Activated naive CD4-positive, alpha-beta T cell treated with anti-CD3 and anti-CD28 coated beads, Interleukin-2, amount 10 ng/mL, durations not matched to agents 7 days and 5 days (primary cell): ENCODE measurements around the gene CHPF.
A peak's percentile ranks its signal among the peaks of the same experiment; 100 is the strongest.

ENCODE experiments used
- CTCF ChIA-PET: fragments of 350-600 bp; sonication (Branson Sonifier 250); formaldehyde crosslinking; loops from one replicate; lab custom pipeline; 2021; ENCODE audit warnings: antibody characterized with exemption; lab: Charles Lee
- DNase-seq: peaks from one replicate; pipeline ENCODE4 v3.0.0-alpha.2; 2020
- H3K27ac Mint-ChIP-seq: one replicate; pipeline ENCODE4 v1.8.0; 2021; ENCODE audit warnings: mild to moderate bottlenecking, moderate library complexity, mixed read lengths
- H3K27me3 Mint-ChIP-seq: one replicate; pipeline ENCODE4 v1.8.0; 2021; ENCODE audit warnings: mild to moderate bottlenecking, mixed read lengths
- H3K36me3 Mint-ChIP-seq: one replicate; pipeline ENCODE4 v1.8.0; 2021; ENCODE audit warnings: mixed read lengths
- H3K4me1 Mint-ChIP-seq: one replicate; pipeline ENCODE4 v1.8.0; 2021; ENCODE audit warnings: mixed read lengths
- H3K4me3 Mint-ChIP-seq: one replicate; pipeline ENCODE4 v1.8.0; 2021; ENCODE audit warnings: mild to moderate bottlenecking, moderate library complexity, mixed read lengths
- H3K9me3 Mint-ChIP-seq: one replicate; pipeline ENCODE4 v1.8.0; 2021; ENCODE audit warnings: mixed read lengths

CHPF gene

GRCh38 chr2:219538956-219539788 is 4.4 kb downstream of the CHPF start:
- Mint-ChIP-seq H3K27ac (no peak overlapping the region), H3K27me3 (peaks cover 11% of the 10 kb centered on the region)
- no peak for DNase-seq

DNA sequence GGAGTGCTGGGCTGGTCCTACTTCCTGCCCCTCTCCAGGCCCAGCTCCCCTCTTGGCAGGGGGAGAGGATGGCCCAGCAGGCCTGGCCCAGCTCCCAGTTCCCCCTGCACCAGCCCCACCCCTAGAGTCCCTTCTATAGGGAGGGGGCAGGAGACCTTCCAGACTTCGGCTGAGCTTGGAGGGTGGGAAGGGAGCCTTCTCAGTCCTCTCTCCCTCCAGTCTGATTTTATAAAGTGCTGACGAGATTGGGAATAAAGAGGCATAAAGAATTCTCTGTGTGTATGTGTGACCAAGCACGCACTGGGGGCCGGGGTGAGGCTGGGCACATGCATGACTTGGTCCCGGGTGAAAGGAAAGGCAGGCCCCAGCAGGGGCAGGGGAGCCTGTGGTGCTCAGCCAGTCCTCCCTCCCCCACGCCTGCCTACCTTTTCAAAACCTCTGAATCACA is 5.1 kb downstream of the CHPF start:
- no peak for DNase-seq
- H3K27ac Mint-ChIP-seq: no peak overlapping the region
- peaks cover 14% of the 10 kb centered on the region for H3K4me1 Mint-ChIP-seq
- CTCF ChIA-PET: interaction anchor here (1.2 to 3.9 kb wide), 5 partner anchors 10 to 150 kb away, joined by 3 to 35 read pairs (median 8); a partner anchor contains a TSS
- H3K27me3 Mint-ChIP-seq: peaks cover 5% of the 10 kb centered on the region
- no peaks in the 10 kb centered on the region for H3K9me3 Mint-ChIP-seq
- no peak overlapping the region for H3K4me3 Mint-ChIP-seq
- H3K36me3 Mint-ChIP-seq: peaks cover 4% of the 10 kb centered on the region

More at GRCh38 chr2:219538956-219539788, 4.4 kb downstream of the CHPF start:
- CTCF ChIA-PET: interaction anchor here (1.1 to 3.9 kb wide), 8 partner anchors 9 to 163 kb away, joined by 3 to 72 read pairs (median 12); a partner anchor contains a TSS
- Mint-ChIP-seq H3K9me3 (no peaks in the 10 kb centered on the region), H3K4me3 (no peak overlapping the region), H3K4me1 (peaks cover 15% of the 10 kb centered on the region), H3K36me3 (peaks cover 4% of the 10 kb centered on the region)

DNA sequence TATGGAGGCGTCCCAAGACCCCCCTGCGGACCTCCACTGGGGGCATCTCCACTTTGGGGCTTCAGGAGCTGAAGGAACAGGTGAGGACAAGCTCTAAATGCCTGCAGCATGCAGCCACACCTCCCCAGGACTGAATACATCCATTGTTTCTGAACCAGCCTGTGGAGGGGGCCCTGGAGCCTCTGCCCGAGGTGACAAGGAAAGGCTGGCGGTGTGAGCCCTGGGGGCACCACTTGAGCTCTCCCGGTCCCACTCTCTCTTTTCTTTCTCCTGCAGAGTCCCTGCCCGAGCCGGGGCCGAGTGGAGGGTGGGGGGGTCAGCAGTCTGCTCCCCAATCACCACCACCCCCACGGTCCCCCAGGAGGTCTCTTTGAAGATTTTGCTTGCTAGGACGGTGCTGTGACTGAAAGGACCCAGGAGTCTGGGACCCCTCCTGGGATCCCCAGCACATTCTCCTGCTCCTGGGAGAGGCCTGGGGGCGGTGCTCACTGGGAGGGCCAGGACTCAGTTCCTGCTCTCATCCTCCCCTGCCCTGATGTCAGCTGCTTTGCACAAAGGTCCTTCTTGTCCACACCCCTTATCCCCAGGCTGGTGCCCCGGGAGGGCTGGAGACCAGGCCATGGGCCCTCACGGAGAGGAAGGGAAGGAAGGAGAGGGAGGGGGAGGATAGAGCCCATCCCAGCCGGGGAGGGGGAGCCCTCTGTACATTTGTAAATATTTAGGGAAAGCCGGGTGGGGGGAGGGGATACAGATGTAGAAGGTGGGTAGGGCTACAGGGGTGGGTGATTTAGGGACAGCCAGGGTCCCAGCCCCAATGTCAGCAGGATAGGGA is 5.7 kb downstream of the CHPF start:
- CTCF ChIA-PET: interaction anchor here (0.6 to 1.2 kb wide), 2 partner anchors 10 to 105 kb away, joined by 3 read pairs; no protein-coding TSS in a partner anchor
- Mint-ChIP-seq H3K27me3 (peaks cover 8% of the 10 kb centered on the region), H3K4me3 (no peak overlapping the region), H3K4me1 (peaks cover 13% of the 10 kb centered on the region), H3K27ac (no peak overlapping the region), H3K9me3 (no peaks in the 10 kb centered on the region), H3K36me3 (peaks cover 4% of the 10 kb centered on the region)
- DNase-seq: no peak

DNA sequence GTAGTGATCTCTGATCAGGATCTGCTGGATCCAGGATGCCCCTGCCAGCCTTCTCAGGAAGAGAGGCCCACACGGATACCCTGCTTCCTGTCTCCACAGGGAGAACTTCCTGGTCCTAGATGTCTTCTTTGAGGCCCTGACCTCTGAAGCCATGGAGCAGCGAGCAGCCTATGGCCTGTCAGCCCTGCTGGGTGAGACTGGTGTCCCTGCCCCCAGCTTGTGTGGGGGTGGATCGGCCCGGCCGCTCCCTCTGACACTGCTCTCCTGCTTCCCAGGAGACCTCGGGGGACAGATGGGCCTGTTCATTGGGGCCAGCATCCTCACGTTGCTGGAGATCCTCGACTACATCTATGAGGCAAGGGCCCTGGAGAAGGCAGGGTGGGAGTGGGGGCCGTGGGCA is 6.6 kb downstream of the CHPF start:
- Mint-ChIP-seq H3K27ac (no peak overlapping the region), H3K9me3 (no peaks in the 10 kb centered on the region), H3K4me3 (no peak overlapping the region), H3K27me3 (peaks cover 10% of the 10 kb centered on the region), H3K4me1 (peaks cover 4% of the 10 kb centered on the region), H3K36me3 (peaks cover 4% of the 10 kb centered on the region)
- CTCF ChIA-PET: no interaction called here
- no peak for DNase-seq

GRCh38 chr2:219536425-219536824 is 7.2 kb downstream of the CHPF start:
- CTCF ChIA-PET: no interaction called here
- H3K4me1 Mint-ChIP-seq: peaks cover 1% of the 10 kb centered on the region
- H3K27ac Mint-ChIP-seq: no peak overlapping the region
- peaks cover 15% of the 10 kb centered on the region for H3K27me3 Mint-ChIP-seq
- no peak overlapping the region for H3K4me3 Mint-ChIP-seq
- H3K9me3 Mint-ChIP-seq: no peaks in the 10 kb centered on the region
- peaks cover 4% of the 10 kb centered on the region for H3K36me3 Mint-ChIP-seq
- DNase-seq: no peak

DNA sequence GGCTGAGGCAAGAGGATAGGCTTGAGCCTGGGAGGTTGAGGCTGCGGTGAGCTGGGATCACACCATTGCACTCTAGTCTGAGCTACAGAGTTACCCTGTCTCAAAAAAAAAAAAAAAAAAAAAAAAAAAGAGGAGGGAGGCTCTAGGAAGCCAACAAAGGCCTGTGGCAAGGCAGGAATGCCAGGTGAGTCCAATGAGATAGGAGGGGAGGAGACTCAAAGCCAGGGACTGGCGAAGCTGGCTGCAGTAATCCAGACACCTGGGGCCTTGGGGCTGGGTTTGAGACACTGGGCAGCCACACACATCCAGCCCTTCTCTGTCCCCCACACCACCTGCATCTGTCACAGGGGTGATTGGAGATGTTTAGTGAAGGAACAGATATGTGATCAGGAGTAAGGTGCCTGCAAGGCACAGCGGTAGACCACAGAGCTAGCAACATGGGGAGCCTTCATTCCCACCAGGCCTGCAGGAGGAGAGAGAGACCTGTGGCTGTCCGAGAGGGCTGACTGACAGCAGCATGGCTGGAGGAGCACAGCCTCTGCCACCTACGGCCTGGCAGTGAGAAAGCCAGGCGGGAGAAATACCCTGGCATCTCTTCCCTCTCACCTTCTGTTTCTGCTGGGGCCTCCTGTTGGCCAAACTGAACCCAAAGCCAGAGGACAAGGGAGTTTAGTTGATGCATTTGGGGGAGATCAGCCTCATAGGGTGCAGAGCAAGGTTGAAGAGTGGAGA is 9.5 kb downstream of the CHPF start:
- CTCF ChIA-PET: interaction anchor here (0.8 to 10.9 kb wide), 5 partner anchors 38 to 132 kb away, joined by 3 to 126 read pairs (median 5); a partner anchor contains a TSS
- no peak for DNase-seq
- Mint-ChIP-seq H3K36me3 (peaks cover 2% of the 10 kb centered on the region), H3K9me3 (no peaks in the 10 kb centered on the region), H3K27me3 (peaks cover 37% of the 10 kb centered on the region), H3K27ac (no peak overlapping the region), H3K4me3 (no peak overlapping the region), H3K4me1 (no peaks in the 10 kb centered on the region)

- no peak overlapping the region for H3K27ac Mint-ChIP-seq
- CTCF ChIA-PET: interaction anchor here (0.7 to 10.9 kb wide), 4 partner anchors 9 to 130 kb away, joined by 4 to 131 read pairs (median 96); a partner anchor contains a TSS
- no peaks in the 10 kb centered on the region for H3K4me1 Mint-ChIP-seq
- H3K36me3 Mint-ChIP-seq: no peaks in the 10 kb centered on the region
- no peak for DNase-seq
- H3K4me3 Mint-ChIP-seq: no peak overlapping the region
- H3K9me3 Mint-ChIP-seq: no peaks in the 10 kb centered on the region
- peaks cover 55% of the 10 kb centered on the region for H3K27me3 Mint-ChIP-seq
Measured at GRCh38 chr2:219532378-219532649, 11.3 kb downstream of the CHPF start.

DNA sequence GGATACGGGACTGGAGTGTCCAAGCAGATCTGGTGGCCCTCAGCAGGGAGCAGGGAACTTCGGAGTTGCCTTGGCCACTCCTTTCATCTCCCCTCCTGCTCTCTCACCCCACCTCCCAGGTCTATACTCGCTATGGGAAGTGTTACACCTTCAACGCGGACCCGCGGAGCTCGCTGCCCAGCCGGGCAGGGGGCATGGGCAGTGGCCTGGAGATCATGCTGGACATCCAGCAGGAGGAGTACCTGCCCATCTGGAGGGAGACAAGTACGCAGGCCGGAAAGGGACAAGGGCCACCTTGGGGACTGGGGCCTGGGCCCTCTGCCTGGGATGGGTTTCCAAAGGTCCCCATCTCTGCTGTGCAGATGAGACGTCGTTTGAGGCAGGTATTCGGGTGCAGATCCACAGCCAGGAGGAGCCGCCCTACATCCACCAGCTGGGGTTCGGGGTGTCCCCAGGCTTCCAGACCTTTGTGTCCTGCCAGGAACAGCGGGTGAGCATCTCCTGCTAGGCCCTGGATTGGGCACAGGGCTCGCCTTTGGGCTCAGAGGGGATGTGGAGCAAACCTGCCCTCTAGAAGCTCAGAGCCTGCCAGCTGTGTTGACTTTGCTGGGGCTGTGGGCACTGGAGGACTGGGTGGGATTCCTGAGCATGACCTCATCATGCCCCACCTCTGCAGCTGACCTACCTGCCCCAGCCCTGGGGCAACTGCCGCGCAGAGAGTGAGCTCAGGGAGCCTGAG is 11.8 kb downstream of the CHPF start:
- CTCF ChIA-PET: interaction anchor here (0.7 to 10.9 kb wide), 8 partner anchors 9 to 129 kb away, joined by 3 to 131 read pairs (median 15); a partner anchor contains a TSS
- Mint-ChIP-seq H3K27me3 (peaks cover 57% of the 10 kb centered on the region), H3K27ac (no peak overlapping the region), H3K9me3 (no peaks in the 10 kb centered on the region), H3K4me3 (no peak overlapping the region), H3K36me3 (no peaks in the 10 kb centered on the region), H3K4me1 (no peaks in the 10 kb centered on the region)
- no peak for DNase-seq

GRCh38 chr2:219530048-219530963 is 13.3 kb downstream of the CHPF start:
- CTCF ChIA-PET: interaction anchor here (0.6 to 10.9 kb wide), 32 partner anchors 10 to 370 kb away, joined by 3 to 131 read pairs (median 6); partner anchors contain the start of genes CHPF, DES, GMPPA and TMEM198
- DNase-seq: peak; percentile 88
- Mint-ChIP-seq H3K27ac (no peak overlapping the region), H3K4me3 (no peak overlapping the region), H3K36me3 (no peaks in the 10 kb centered on the region), H3K27me3 (peaks cover 70% of the 10 kb centered on the region), H3K9me3 (no peaks in the 10 kb centered on the region), H3K4me1 (no peaks in the 10 kb centered on the region)

DNA sequence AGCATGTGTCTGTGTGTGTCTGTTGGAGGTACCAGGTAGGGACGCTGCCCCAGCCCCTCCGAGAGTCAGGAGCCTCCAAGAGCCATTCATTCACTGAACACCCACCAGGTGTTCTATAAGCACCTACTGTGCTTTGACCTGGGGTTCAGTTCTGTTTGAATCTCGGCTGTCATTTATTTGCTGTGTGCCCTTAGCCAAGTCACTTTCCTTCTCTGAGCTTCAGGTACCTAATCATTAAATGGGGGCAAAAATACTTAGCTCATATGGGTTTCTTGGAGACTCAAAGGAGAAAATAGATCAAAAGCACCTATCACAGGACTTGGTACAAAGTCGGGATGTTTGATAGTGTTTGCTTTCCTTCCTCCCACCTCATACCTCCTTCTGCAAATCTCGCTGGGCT is 16.1 kb downstream of the CHPF start:
- no peaks in the 10 kb centered on the region for H3K36me3 Mint-ChIP-seq
- H3K9me3 Mint-ChIP-seq: no peaks in the 10 kb centered on the region
- peaks cover 93% of the 10 kb centered on the region for H3K27me3 Mint-ChIP-seq
- no peak overlapping the region for H3K27ac Mint-ChIP-seq
- CTCF ChIA-PET: interaction anchor here (1.1 to 10.9 kb wide), 9 partner anchors 13 to 162 kb away, joined by 3 to 131 read pairs (median 5); partner anchors contain the start of gene GMPPA
- no peak overlapping the region for H3K4me3 Mint-ChIP-seq
- no peaks in the 10 kb centered on the region for H3K4me1 Mint-ChIP-seq
- no peak for DNase-seq

GRCh38 chr2:219527076-219527394 is 16.6 kb downstream of the CHPF start:
- H3K27ac Mint-ChIP-seq: no peak overlapping the region
- no peaks in the 10 kb centered on the region for H3K9me3 Mint-ChIP-seq
- no peak for DNase-seq
- H3K27me3 Mint-ChIP-seq: peaks cover 98% of the 10 kb centered on the region
- CTCF ChIA-PET: interaction anchor here (1.3 to 10.9 kb wide), 5 partner anchors 14 to 125 kb away, joined by 4 to 131 read pairs (median 66); a partner anchor contains a TSS
- peaks cover under 1% of the 10 kb centered on the region for H3K4me1 Mint-ChIP-seq
- no peaks in the 10 kb centered on the region for H3K36me3 Mint-ChIP-seq
- H3K4me3 Mint-ChIP-seq: no peak overlapping the region

DNA sequence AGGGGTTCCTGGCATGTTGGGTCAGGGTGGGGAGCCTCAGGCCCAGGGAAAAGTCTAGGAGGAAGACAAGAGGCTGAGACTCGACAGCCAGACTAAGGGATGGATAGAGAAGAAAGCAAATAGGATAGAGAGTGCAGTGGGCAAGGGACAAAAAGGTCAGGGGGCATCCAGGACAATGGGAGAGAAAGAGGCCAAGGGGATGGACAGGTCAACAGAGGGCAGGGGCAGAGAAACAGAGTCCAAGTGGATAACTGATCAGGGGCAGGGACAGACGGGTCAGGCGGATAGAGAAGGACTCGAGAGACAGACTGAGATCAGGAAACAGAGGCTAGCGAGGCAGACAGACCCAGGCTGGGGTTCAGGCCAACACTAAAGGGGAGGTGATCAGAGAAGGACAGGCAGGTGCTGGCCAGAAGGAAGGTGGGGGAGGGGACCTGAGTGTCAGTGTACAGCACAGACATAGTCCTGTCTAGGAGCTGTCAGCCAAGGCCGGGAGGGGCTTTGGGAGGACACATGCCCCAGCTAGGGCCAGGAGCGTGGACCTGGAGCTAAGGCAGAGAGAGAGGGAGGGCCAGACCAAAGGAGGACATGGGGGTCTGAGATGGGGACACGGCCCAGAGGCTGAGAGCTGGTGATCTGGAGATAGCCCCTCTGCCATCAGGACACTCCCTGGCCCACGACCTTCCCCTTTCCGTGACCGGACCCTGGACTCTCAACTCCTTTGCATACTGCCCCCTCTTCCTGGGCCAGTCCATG is 17.1 kb downstream of the CHPF start:
- H3K9me3 Mint-ChIP-seq: no peaks in the 10 kb centered on the region
- DNase-seq: no peak
- no peak overlapping the region for H3K27ac Mint-ChIP-seq
- H3K27me3 Mint-ChIP-seq: peaks cover 99% of the 10 kb centered on the region
- CTCF ChIA-PET: interaction anchor here (0.6 to 10.9 kb wide), 9 partner anchors 15 to 124 kb away, joined by 3 to 131 read pairs (median 5); partner anchors contain the start of gene GMPPA
- H3K36me3 Mint-ChIP-seq: no peaks in the 10 kb centered on the region
- H3K4me3 Mint-ChIP-seq: no peak overlapping the region
- H3K4me1 Mint-ChIP-seq: peaks cover 2% of the 10 kb centered on the region
